Rectal smooth muscle tissue (tissue), 1 donor: ENCODE data around the gene EMC8.
A peak's percentile ranks its signal among the peaks of the same experiment; 100 is the strongest.

Source experiments
- H3K27ac ChIP-seq: one replicate; pipeline ENCODE4 v1.7.0; 2013; ENCODE audit warnings: low read depth, low read length, inconsistent platforms
- H3K27me3 ChIP-seq: one replicate; pipeline ENCODE4 v1.7.0; 2013; ENCODE audit warnings: low read length; ENCODE audit not compliant: control insufficient read depth, insufficient read depth
- H3K36me3 ChIP-seq: one replicate; pipeline ENCODE4 v1.7.0; 2013; ENCODE audit warnings: low read length; ENCODE audit not compliant: control insufficient read depth, insufficient read depth
- H3K4me1 ChIP-seq: one replicate; pipeline ENCODE4 v1.7.0; 2013; ENCODE audit warnings: low read length; ENCODE audit not compliant: control insufficient read depth, insufficient read depth
- H3K4me3 ChIP-seq: one replicate; pipeline ENCODE4 v1.7.0; 2013; ENCODE audit warnings: low read length
- H3K9ac ChIP-seq: one replicate; pipeline ENCODE4 v1.7.0; 2013; ENCODE audit warnings: low read length

EMC8 gene

DNA sequence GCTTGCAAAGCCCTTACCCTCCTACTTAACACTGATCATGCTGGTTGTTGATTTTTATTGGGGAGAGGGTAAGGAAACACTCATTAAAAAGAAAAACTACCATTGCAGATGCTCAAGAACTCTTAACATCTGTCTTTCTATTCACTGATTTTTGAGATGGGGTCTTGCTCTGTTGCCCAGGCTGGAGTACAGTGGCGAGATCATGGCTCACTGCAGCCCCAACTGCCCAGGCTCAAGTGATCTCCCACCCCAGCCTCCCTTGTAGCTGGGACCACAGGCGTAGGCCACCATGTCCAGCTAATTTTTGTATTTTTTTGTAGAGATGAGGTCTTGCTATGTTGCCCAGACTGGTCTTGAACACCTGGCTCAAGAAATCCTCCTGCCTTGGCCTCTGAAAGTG, 14.5 kb downstream of the EMC8 start:
- H3K9ac ChIP-seq: no peak overlapping the region
- no peaks in the 10 kb centered on the region for H3K27me3 ChIP-seq
- peaks cover 24% of the 10 kb centered on the region for H3K36me3 ChIP-seq
- H3K4me1 ChIP-seq: peaks cover 12% of the 10 kb centered on the region
- no peak overlapping the region for H3K27ac ChIP-seq
- H3K4me3 ChIP-seq: no peak overlapping the region

DNA sequence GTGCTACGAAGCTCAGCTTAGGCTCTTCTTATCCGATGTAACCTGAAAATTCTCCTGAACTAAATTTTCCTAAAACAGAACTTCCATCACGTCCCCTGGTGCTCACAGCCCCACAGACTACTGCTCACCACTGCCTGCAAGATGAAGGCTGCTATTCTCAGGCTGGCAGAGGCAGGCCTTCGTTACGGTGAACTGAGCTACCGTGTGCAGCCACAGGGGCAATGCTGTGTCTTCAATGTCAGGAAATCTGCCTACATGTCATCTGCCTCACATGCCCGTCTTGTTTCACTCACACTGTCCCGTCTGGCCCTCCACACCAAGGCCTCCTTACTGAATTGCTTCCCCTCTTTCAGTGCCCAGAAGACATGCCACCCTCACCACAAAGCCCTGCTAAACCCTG, 15.9 kb downstream of the EMC8 start:
- H3K4me1 ChIP-seq: peaks cover 12% of the 10 kb centered on the region
- H3K9ac ChIP-seq: no peak overlapping the region
- H3K27ac ChIP-seq: no peak overlapping the region
- H3K27me3 ChIP-seq: no peaks in the 10 kb centered on the region
- peaks cover 33% of the 10 kb centered on the region for H3K36me3 ChIP-seq
- no peak overlapping the region for H3K4me3 ChIP-seq

DNA sequence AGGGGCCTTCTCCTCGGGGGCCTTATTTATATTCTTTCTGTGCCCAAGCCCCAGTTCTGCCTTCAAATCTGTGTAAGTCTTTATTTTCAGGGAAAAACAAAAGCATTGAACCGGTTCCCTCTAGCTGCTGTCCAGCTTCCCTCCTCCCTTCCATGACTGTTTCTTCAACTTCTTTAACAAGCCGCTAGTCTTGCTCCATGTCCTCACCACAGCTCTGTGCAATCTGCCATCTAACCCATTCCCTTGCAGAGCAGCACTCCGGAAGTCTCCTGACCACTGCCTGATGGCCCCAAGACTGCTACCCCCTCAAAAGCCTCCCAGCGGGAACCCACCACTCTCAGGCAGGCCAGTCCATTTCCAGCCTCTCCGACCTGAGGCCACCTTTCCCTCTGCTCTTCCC, 16.9 kb downstream of the EMC8 start:
- Histone ChIP-seq H3K4me3 (no peak overlapping the region), H3K36me3 (peaks cover 33% of the 10 kb centered on the region), H3K27ac (peak overlapping the region; percentile 4), H3K27me3 (no peaks in the 10 kb centered on the region), H3K9ac (no peak overlapping the region), H3K4me1 (peaks cover 12% of the 10 kb centered on the region)

DNA sequence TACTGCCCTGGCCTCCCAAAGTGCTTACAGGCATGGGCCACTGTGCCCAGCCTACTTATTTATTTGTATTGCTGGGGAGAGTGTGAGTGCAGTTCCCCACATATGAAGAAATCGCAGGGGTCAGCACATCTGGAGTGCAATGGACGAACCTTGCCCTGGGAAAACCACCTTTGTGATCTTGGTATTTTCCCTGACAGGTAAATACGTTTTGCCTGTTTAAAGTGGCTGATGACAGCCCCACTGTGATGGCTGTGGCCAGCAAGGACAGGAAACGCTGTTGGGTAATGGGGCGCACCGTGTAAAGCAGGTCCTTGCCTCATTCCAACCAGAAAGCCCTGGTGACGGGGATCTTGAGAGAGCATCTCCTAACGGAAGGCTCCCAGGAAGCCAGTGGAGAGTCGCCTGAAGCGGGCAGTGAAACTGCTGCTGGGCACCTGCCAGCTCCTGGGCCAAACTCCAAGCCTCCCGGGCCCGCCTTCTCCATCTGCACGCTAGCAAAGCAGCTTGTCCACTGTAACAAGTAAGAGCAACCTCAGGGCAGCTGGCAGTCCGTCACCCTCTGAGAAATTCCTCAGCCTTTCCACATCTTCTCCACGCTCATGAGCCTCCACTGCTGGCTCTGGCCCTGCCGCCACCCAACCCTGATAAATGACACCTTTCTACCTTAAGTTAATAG, 17.5 kb downstream of the EMC8 start:
- H3K27ac ChIP-seq: peak overlapping the region; percentile 4
- peaks cover 29% of the 10 kb centered on the region for H3K36me3 ChIP-seq
- peaks cover 12% of the 10 kb centered on the region for H3K4me1 ChIP-seq
- no peak overlapping the region for H3K9ac ChIP-seq
- H3K4me3 ChIP-seq: no peak overlapping the region
- no peaks in the 10 kb centered on the region for H3K27me3 ChIP-seq

DNA sequence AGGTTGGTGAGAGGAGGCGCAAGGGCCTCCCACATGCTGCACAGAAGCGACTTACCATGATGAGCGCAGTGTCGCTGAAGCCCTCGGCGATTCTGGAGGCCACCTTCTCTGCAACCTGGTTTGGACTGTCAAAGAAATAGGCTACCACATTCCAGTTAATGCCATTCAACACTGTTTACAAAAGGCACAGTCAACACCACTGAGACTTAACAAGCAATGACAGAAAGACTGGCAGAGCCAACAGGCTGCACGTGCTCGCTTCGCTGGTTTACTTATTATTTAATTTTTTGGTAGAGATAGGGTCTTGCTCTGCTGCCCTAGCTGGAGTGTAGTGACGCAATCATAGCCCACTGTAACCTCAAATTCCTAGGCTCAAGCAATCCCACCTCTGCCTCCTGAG, 18.2 kb downstream of the EMC8 start:
- H3K27me3 ChIP-seq: no peaks in the 10 kb centered on the region
- H3K9ac ChIP-seq: no peak overlapping the region
- no peak overlapping the region for H3K4me3 ChIP-seq
- no peak overlapping the region for H3K27ac ChIP-seq
- peaks cover 12% of the 10 kb centered on the region for H3K4me1 ChIP-seq
- H3K36me3 ChIP-seq: peaks cover 29% of the 10 kb centered on the region

DNA sequence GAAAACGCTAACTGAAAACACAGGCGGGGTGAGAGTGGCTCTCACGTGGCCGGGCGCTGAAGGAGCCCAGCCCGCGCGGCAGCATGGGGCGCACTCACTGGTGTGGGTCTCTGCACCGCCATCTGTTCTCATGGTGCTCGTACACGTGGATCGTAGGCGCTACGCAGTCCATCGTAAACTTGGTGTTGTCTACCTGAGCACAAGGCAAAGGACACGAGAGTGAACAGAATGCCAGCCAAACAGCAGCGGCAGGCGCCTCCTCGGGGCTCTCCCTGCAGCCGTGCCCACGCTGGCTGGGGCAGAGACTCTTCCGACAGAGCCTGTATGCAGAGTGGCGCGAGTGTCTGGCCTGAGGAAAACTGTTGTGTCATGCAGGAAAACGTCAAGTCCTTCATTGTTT, 19.1 kb downstream of the EMC8 start:
- Histone ChIP-seq H3K4me3 (no peak overlapping the region), H3K4me1 (peaks cover 12% of the 10 kb centered on the region), H3K9ac (no peak overlapping the region), H3K27me3 (no peaks in the 10 kb centered on the region), H3K36me3 (peaks cover 27% of the 10 kb centered on the region), H3K27ac (no peak overlapping the region)

DNA sequence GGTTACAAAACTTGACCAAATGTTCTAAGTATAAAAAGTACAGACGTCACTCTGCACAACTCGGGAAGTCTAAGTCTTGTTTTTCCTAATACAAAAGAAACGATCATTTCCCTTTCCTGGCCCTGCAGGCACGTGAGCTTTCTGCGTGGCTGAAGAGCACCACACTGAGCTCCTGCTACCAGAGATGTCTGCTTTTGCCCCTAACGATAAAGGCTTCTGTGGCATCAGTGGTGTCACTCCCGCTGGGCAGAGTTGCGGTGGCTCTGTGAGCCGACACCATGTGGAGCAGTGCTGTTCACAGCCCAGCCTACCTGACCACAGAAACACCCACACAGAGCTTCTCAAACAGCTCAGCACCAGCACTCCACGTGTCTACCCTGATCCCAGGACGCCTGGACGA, 20.5 kb downstream of the EMC8 start:
- Histone ChIP-seq H3K9ac (no peak overlapping the region), H3K4me1 (peaks cover 12% of the 10 kb centered on the region), H3K4me3 (no peak overlapping the region), H3K36me3 (peaks cover 27% of the 10 kb centered on the region), H3K27me3 (no peaks in the 10 kb centered on the region), H3K27ac (no peak overlapping the region)

DNA sequence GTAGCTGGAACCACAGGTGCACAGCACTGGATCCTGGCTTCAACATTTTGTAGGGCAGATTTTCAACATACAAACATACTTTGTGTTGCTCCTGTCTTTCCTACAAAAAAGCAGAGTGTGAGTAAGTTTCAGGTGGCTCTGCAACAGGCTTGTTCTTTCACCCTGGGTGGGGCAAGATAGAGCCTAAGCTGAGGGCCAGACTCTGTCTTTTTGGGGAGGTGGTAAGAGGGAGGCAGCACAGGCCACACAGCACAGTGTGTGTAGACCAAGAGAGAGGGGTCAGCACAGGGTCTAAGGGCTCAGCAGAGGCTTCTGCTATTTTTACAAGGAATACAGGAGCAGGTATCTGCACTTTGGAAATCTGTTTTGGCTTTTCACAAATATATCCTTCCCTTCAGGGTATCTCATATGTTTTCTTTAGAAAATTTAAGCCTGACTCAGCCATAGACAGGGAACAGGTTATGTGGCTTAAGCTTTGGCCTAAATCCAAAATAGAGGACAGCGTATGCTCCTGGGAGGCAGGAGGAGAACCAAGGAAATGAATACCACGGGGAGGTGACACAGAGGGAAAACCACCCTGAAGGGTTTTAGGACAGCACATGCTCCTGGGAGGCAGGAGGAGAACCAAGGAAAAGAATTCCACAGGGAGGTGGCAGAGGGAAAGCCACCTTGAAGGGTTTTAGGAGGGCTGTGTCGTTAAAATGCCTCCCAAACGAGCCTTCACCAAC, 21.6 kb downstream of the EMC8 start:
- Histone ChIP-seq H3K36me3 (peaks cover 27% of the 10 kb centered on the region), H3K27ac (no peak overlapping the region)

DNA sequence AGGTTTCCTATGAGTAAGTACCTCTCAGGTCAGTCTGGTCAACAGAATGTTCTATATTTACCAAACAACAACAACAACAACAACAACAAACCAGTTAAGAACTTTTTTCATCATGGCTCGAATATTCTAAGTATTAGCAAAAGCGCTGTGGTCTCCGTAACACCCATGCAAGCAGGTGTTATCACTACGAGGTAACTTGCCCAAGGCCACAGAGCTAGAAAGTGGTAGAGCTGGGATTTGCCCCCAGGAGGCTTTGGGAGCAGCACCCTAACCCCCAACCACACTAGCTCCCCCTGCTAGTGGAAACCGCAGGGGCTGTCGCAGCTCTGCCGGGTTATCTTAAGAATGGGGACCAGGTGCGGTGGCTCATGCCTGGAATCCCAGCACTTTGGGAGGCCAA, 24.5 kb downstream of the EMC8 start:
- peaks cover 19% of the 10 kb centered on the region for H3K36me3 ChIP-seq
- H3K4me3 ChIP-seq: no peak overlapping the region
- H3K9ac ChIP-seq: no peak overlapping the region
- no peak overlapping the region for H3K27ac ChIP-seq
- no peaks in the 10 kb centered on the region for H3K27me3 ChIP-seq
- H3K4me1 ChIP-seq: no peaks in the 10 kb centered on the region

More for the DNA sequence above, 21.6 kb downstream of the EMC8 start:
- Histone ChIP-seq H3K27me3 (no peaks in the 10 kb centered on the region), H3K4me3 (no peak overlapping the region), H3K9ac (no peak overlapping the region), H3K4me1 (peaks cover 11% of the 10 kb centered on the region)

DNA sequence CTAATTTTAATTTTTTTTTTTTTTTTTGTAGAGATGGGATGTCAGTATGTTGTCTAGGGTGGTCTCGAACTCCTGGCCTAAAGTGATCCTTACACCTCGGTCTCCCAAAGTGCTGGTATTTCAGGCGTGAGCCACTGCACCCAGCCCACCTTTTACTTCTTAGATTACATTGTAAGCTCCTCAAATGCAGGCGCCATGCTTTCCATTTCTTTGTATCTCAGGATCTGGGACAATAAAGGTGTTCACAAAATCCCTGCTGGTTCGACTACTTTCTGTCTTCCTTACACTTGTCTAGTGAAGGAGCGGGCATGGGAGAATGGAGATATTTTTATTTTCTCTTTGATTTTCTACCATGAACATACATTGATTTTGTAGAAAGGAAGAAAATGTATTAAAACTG, 25.2 kb downstream of the EMC8 start:
- H3K36me3 ChIP-seq: peaks cover 13% of the 10 kb centered on the region

DNA sequence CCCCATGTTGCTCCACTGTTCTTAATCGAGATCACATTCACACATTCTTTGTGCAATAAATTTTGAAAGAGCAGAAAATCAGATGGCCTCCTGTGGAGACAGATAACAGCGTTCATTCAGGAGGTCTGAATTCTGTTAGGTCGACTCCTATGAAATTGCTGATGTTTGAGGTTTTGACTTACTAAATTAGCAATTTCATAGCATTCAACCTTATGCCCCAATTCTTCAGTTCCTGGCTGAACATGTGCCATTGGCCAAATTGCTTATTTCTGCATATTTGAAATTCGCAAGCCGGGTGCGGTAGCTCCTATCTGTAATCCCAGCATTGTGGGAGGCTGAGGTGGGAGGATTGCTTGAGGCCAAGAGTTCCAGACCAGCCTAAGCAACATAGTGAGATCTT, 26.3 kb downstream of the EMC8 start:
- H3K9ac ChIP-seq: no peak overlapping the region
- H3K36me3 ChIP-seq: peaks cover 6% of the 10 kb centered on the region
- no peak overlapping the region for H3K4me3 ChIP-seq
- H3K27me3 ChIP-seq: no peaks in the 10 kb centered on the region
- H3K4me1 ChIP-seq: no peaks in the 10 kb centered on the region
- H3K27ac ChIP-seq: no peak overlapping the region

More for the DNA sequence above, 25.2 kb downstream of the EMC8 start:
- Histone ChIP-seq H3K27ac (no peak overlapping the region), H3K27me3 (no peaks in the 10 kb centered on the region), H3K9ac (no peak overlapping the region), H3K4me1 (no peaks in the 10 kb centered on the region), H3K4me3 (no peak overlapping the region)

DNA sequence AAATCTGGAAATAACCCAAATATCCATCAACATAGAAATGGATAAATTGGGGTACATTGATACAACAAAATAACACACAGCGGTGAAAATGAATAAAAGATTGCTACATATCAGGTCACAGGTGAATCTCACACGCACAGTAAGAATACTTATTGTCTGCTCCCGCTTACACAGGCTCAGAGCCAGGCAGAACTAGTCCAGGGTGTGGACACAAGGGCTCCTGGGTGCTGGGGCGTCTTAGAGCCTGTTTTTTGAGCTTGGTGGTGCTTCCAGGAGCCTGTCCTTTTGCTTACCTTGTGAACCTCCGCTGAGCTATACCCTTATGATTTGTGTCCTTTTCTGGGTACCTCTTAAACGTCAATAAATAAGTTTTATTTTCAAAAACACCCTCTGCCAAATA, 28.6 kb downstream of the EMC8 start:
- Histone ChIP-seq H3K27ac (no peak overlapping the region), H3K4me3 (no peak overlapping the region), H3K27me3 (no peaks in the 10 kb centered on the region), H3K4me1 (no peaks in the 10 kb centered on the region), H3K9ac (no peak overlapping the region), H3K36me3 (no peaks in the 10 kb centered on the region)

DNA sequence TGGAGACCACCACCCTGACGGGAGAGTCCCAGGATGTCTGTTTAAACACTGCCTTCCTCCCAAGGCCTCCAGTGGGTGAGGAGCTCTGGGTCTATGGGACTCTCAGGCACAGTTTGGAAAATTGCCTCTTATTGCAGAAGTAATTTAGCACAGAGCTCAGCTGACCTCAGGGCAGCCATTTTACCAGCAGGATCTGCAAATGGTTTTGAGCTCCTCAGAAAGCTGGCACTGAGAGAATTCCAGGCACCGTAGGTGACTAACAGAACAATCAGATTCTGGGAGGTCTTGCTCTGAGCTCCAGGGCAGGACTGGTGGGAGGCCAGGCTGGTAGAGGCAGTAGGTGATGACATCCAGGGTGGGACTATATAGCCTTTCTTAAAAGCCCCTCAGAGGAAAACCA, 31.1 kb downstream of the EMC8 start:
- Histone ChIP-seq H3K4me1 (no peaks in the 10 kb centered on the region), H3K27ac (no peak overlapping the region), H3K27me3 (no peaks in the 10 kb centered on the region), H3K36me3 (no peaks in the 10 kb centered on the region), H3K4me3 (no peak overlapping the region), H3K9ac (no peak overlapping the region)
